Stomach (tissue), 4 donors: ENCODE measurements around the gene CLEC2A.

Source experiments
- CTCF ChIP-seq, 7 experiments: fragments of 450-650 bp in 4 of 7; fragments of 200-600 bp in 3 of 7; sonication (generic) in 3 of 7; IDR thresholded peaks; one replicate each; pipeline ENCODE4 v1.5.1; 2016 to 2019; ENCODE audit warnings: antibody characterized with exemption in 7 of 7, control low read depth in 2 of 7, mild to moderate bottlenecking in 1 of 7
- EP300 ChIP-seq: sonication (generic); formaldehyde crosslinking; IDR thresholded peaks from one replicate; pipeline ENCODE4 v1.6.1; 2017; ENCODE audit warnings: antibody characterized with exemption
- POLR2A ChIP-seq, 4 donors: fragments of 450-650 bp; IDR thresholded peaks; one replicate each; pipeline ENCODE4 v1.6.1; 2016; ENCODE audit warnings: antibody characterized with exemption in 4 of 4, control low read depth in 2 of 4, mild to moderate bottlenecking in 1 of 4, moderate library complexity in 1 of 4
- POLR2AphosphoS5 ChIP-seq, 3 donors: sonication (generic); formaldehyde crosslinking; IDR thresholded peaks; one replicate each; pipeline ENCODE4 v1.6.1; 2016; ENCODE audit warnings: antibody characterized with exemption in 3 of 3

GRCh38 chr12:9969673-9970072 is 37.5 kb upstream of the CLEC2A start:
- TF ChIP-seq CTCF (IDR thresholded peaks at IDR 0.05) = no peak
- TF ChIP-seq POLR2AphosphoS5 (IDR thresholded peaks at IDR 0.05) = no peak
- no peak for TF ChIP-seq EP300
- no peak for TF ChIP-seq POLR2A (IDR thresholded peaks at IDR 0.05)
